ENCODE data around the gene HTR6.

The HTR6 gene

GRCh38 chr1:19688041-19688842 lies 23.6 kb downstream of the HTR6 start:
- peaks cover 21% of the 10 kb centered on the region for H3K4me1 ChIP-seq (ENCODE audit: control insufficient read depth, insufficient read depth, low read length)
- no peaks in the 10 kb centered on the region for H3K27me3 ChIP-seq (ENCODE audit: control insufficient read depth, insufficient read depth, low read length)
- no peak overlapping the region for H3K9ac ChIP-seq (ENCODE audit: low read length)
- H3K36me3 ChIP-seq (ENCODE audit: control insufficient read depth, insufficient read depth, low read length), result no peaks in the 10 kb centered on the region
- no peak overlapping the region for H3K27ac ChIP-seq (ENCODE audit: low read depth, low read length)
- H3K9me3 ChIP-seq (ENCODE audit: control insufficient read depth, insufficient read depth, low read depth, low read length), result peaks cover 2% of the 10 kb centered on the region; the same call in 1 of the 2 replicates
- H3K4me3 ChIP-seq (ENCODE audit: low read depth, low read length), result no peak overlapping the region

GRCh38 chr1:19689085-19689757 lies 24.5 kb downstream of the HTR6 start:
- Histone ChIP-seq H3K9me3 (ENCODE audit: control insufficient read depth, insufficient read depth, low read depth, low read length) (peaks cover 2% of the 10 kb centered on the region; the same call in 1 of the 2 replicates), H3K4me1 (ENCODE audit: control insufficient read depth, insufficient read depth, low read length) (peaks cover 21% of the 10 kb centered on the region), H3K27ac (ENCODE audit: low read depth, low read length) (no peak overlapping the region), H3K36me3 (ENCODE audit: control insufficient read depth, insufficient read depth, low read length) (no peaks in the 10 kb centered on the region), H3K4me3 (ENCODE audit: low read depth, low read length) (no peak overlapping the region), H3K9ac (ENCODE audit: low read length) (no peak overlapping the region), H3K27me3 (ENCODE audit: control insufficient read depth, insufficient read depth, low read length) (no peaks in the 10 kb centered on the region)

- Histone ChIP-seq H3K4me1 (ENCODE audit: control insufficient read depth, insufficient read depth, low read length) (peaks cover 21% of the 10 kb centered on the region), H3K9ac (ENCODE audit: low read length) (no peak overlapping the region), H3K9me3 (ENCODE audit: control insufficient read depth, insufficient read depth, low read depth, low read length) (peaks cover 2% of the 10 kb centered on the region; the same call in 1 of the 2 replicates), H3K27me3 (ENCODE audit: control insufficient read depth, insufficient read depth, low read length) (no peaks in the 10 kb centered on the region), H3K27ac (ENCODE audit: low read depth, low read length) (no peak overlapping the region), H3K4me3 (ENCODE audit: low read depth, low read length) (no peak overlapping the region), H3K36me3 (ENCODE audit: control insufficient read depth, insufficient read depth, low read length) (no peaks in the 10 kb centered on the region)
Observed at GRCh38 chr1:19689856-19690255, 25.2 kb downstream of the HTR6 start.

GRCh38 chr1:19690342-19690741 lies 25.7 kb downstream of the HTR6 start:
- no peak overlapping the region for H3K27ac ChIP-seq (ENCODE audit: low read depth, low read length)
- H3K4me1 ChIP-seq (ENCODE audit: control insufficient read depth, insufficient read depth, low read length), result peaks cover 21% of the 10 kb centered on the region
- H3K9me3 ChIP-seq (ENCODE audit: control insufficient read depth, insufficient read depth, low read depth, low read length), result peaks cover 2% of the 10 kb centered on the region; the same call in 1 of the 2 replicates
- H3K36me3 ChIP-seq (ENCODE audit: control insufficient read depth, insufficient read depth, low read length), result no peaks in the 10 kb centered on the region
- no peak overlapping the region for H3K9ac ChIP-seq (ENCODE audit: low read length)
- H3K4me3 ChIP-seq (ENCODE audit: low read depth, low read length), result no peak overlapping the region
- H3K27me3 ChIP-seq (ENCODE audit: control insufficient read depth, insufficient read depth, low read length), result no peaks in the 10 kb centered on the region

GRCh38 chr1:19694298-19694697 lies 29.6 kb downstream of the HTR6 start:
- Histone ChIP-seq H3K9ac (ENCODE audit: low read length) (no peak overlapping the region), H3K27me3 (ENCODE audit: control insufficient read depth, insufficient read depth, low read length) (no peaks in the 10 kb centered on the region), H3K27ac (ENCODE audit: low read depth, low read length) (no peak overlapping the region), H3K4me1 (ENCODE audit: control insufficient read depth, insufficient read depth, low read length) (0 out of 2 replicates have a peak, but pooled peaks cover 3% of the 10 kb centered on the region), H3K36me3 (ENCODE audit: control insufficient read depth, insufficient read depth, low read length) (no peaks in the 10 kb centered on the region), H3K4me3 (ENCODE audit: low read depth, low read length) (no peak overlapping the region), H3K9me3 (ENCODE audit: control insufficient read depth, insufficient read depth, low read depth, low read length) (no peaks in the 10 kb centered on the region)

- H3K4me1 ChIP-seq (ENCODE audit: control insufficient read depth, insufficient read depth, low read length), result no peaks in the 10 kb centered on the region
- no peak overlapping the region for H3K27ac ChIP-seq (ENCODE audit: low read depth, low read length)
- no peaks in the 10 kb centered on the region for H3K36me3 ChIP-seq (ENCODE audit: control insufficient read depth, insufficient read depth, low read length)
- no peak overlapping the region for H3K9ac ChIP-seq (ENCODE audit: low read length)
- no peak overlapping the region for H3K4me3 ChIP-seq (ENCODE audit: low read depth, low read length)
- no peaks in the 10 kb centered on the region for H3K27me3 ChIP-seq (ENCODE audit: control insufficient read depth, insufficient read depth, low read length)
- H3K9me3 ChIP-seq (ENCODE audit: control insufficient read depth, insufficient read depth, low read depth, low read length), result no peaks in the 10 kb centered on the region
Observed at GRCh38 chr1:19695772-19696171, 31.1 kb downstream of the HTR6 start.

- H3K9ac ChIP-seq (ENCODE audit: low read length), result no peak overlapping the region
- H3K27ac ChIP-seq (ENCODE audit: low read depth, low read length), result no peak overlapping the region
- H3K36me3 ChIP-seq (ENCODE audit: control insufficient read depth, insufficient read depth, low read length), result no peaks in the 10 kb centered on the region
- H3K4me3 ChIP-seq (ENCODE audit: low read depth, low read length), result no peak overlapping the region
- H3K9me3 ChIP-seq (ENCODE audit: control insufficient read depth, insufficient read depth, low read depth, low read length), result no peaks in the 10 kb centered on the region
- no peaks in the 10 kb centered on the region for H3K4me1 ChIP-seq (ENCODE audit: control insufficient read depth, insufficient read depth, low read length)
- H3K27me3 ChIP-seq (ENCODE audit: control insufficient read depth, insufficient read depth, low read length), result no peaks in the 10 kb centered on the region
Observed at GRCh38 chr1:19696820-19697219, 32.1 kb downstream of the HTR6 start.

GRCh38 chr1:19698181-19698580 lies 33.5 kb downstream of the HTR6 start:
- H3K9ac ChIP-seq (ENCODE audit: low read length), result no peak overlapping the region
- no peaks in the 10 kb centered on the region for H3K36me3 ChIP-seq (ENCODE audit: control insufficient read depth, insufficient read depth, low read length)
- H3K27ac ChIP-seq (ENCODE audit: low read depth, low read length), result no peak overlapping the region
- no peaks in the 10 kb centered on the region for H3K4me1 ChIP-seq (ENCODE audit: control insufficient read depth, insufficient read depth, low read length)
- no peaks in the 10 kb centered on the region for H3K27me3 ChIP-seq (ENCODE audit: control insufficient read depth, insufficient read depth, low read length)
- no peak overlapping the region for H3K4me3 ChIP-seq (ENCODE audit: low read depth, low read length)
- no peaks in the 10 kb centered on the region for H3K9me3 ChIP-seq (ENCODE audit: control insufficient read depth, insufficient read depth, low read depth, low read length)

GRCh38 chr1:19700079-19700777 lies 35.6 kb downstream of the HTR6 start:
- Histone ChIP-seq H3K4me3 (ENCODE audit: low read depth, low read length) (no peak overlapping the region), H3K9me3 (ENCODE audit: control insufficient read depth, insufficient read depth, low read depth, low read length) (no peaks in the 10 kb centered on the region), H3K9ac (ENCODE audit: low read length) (no peak overlapping the region), H3K27ac (ENCODE audit: low read depth, low read length) (no peak overlapping the region), H3K27me3 (ENCODE audit: control insufficient read depth, insufficient read depth, low read length) (no peaks in the 10 kb centered on the region), H3K4me1 (ENCODE audit: control insufficient read depth, insufficient read depth, low read length) (peaks cover 12% of the 10 kb centered on the region), H3K36me3 (ENCODE audit: control insufficient read depth, insufficient read depth, low read length) (no peaks in the 10 kb centered on the region)

GRCh38 chr1:19703280-19703679 lies 38.6 kb downstream of the HTR6 start:
- H3K36me3 ChIP-seq (ENCODE audit: control insufficient read depth, insufficient read depth, low read length), result no peaks in the 10 kb centered on the region
- peaks cover 12% of the 10 kb centered on the region for H3K4me1 ChIP-seq (ENCODE audit: control insufficient read depth, insufficient read depth, low read length)
- no peak overlapping the region for H3K4me3 ChIP-seq (ENCODE audit: low read depth, low read length)
- H3K27me3 ChIP-seq (ENCODE audit: control insufficient read depth, insufficient read depth, low read length), result no peaks in the 10 kb centered on the region
- H3K27ac ChIP-seq (ENCODE audit: low read depth, low read length), result no peak overlapping the region
- H3K9ac ChIP-seq (ENCODE audit: low read length), result no peak overlapping the region
- H3K9me3 ChIP-seq (ENCODE audit: control insufficient read depth, insufficient read depth, low read depth, low read length), result no peaks in the 10 kb centered on the region
